ENCODE data around the gene DGCR8.

Gene DGCR8

DNA sequence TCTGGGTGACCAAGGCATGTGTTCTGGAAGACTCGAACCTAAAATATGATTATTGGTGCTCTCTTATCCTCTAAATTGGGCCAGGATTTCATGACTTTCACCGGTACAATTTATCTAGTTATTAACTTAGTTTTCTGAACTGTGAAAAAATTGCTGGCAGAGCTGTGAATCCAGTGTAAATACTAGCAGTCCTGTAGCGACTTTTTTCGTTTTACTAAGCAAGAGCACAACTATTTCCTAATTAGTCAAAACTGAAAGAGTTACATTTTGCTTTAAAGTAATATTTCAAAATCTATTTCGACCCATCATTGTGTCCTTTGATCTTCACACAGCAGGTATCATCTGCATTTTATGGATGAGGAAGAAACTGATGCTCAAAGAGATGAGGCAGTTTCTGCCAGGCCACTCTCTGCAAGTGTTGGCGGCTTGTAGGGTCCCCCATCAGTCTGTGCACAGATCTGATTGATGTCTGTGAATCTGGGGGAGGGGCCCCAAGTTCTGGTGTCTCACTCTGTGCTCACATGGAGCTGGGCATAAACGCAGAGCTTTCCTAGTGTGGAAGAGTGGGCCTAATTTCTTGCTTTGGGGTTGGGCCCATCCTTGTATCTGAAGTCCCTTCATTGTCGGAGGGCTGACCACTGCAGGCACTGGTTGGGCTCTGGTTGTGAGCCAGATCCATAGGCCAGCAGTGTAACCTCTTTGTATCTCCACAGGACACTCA, 38.4 kb downstream of the DGCR8 start:
- ChIA-PET POLR2A (interaction anchor here (1.2 to 5.0 kb wide), 4 partner anchors 8 to 102 kb away, joined by 4 to 51 read pairs (median 14); partner anchors contain the start of genes DGCR8 and ZDHHC8), CTCF (no interaction called here)
- TF ChIP-seq HDGF (IDR thresholded peaks at IDR 0.05; ENCODE audit: borderline replicate concordance) (peak; percentile 61; the same call in 1 of the 2 replicates), LEF1 (IDR thresholded peaks at IDR 0.05; ENCODE audit: borderline replicate concordance) (no peak)
- DNase-seq (ENCODE audit: extremely low spot score) = no peak

DNA sequence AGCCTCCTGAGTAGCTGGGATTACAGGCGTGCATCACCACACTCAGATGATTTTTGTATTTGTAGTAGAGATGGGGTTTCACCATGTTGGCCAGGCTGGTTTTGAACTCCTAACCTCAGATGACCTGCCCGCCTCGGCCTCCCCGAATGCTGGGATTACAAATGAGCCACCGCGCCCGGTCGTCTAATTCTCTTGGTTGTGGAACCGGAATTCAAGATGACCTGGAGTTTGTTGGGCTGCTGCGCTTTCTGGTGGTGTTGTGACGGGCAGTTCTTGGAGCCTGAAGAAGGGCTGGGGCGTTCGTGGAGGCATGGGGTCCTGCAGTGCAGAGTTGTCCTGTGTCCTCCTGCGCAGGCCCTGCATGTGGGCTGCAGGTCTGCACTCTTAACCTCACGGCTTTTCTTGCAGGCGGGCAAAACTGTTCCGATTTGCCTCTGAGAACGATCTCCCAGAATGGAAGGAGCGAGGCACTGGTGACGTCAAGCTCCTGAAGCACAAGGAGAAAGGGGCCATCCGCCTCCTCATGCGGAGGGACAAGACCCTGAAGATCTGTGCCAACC, 41.9 kb downstream of the DGCR8 start:
- no peak for DNase-seq (ENCODE audit: extremely low spot score)
- ChIA-PET CTCF (no interaction called here), POLR2A (no interaction called here)
- no peak for TF ChIP-seq HDGF (IDR thresholded peaks at IDR 0.05; ENCODE audit: borderline replicate concordance)
- no peak for TF ChIP-seq L3MBTL2 (conservative IDR thresholded peaks at IDR 0.05)
- no peak for TF ChIP-seq SUZ12 (IDR thresholded peaks at IDR 0.05)
- no peak for TF ChIP-seq LEF1 (IDR thresholded peaks at IDR 0.05; ENCODE audit: borderline replicate concordance)
- TF ChIP-seq FOXK2 (IDR thresholded peaks at IDR 0.05) = no peak
- no peak for TF ChIP-seq ARNT (IDR thresholded peaks at IDR 0.05)
- TF ChIP-seq SP1 (IDR thresholded peaks at IDR 0.05) = no peak
- TF ChIP-seq NFRKB (IDR thresholded peaks at IDR 0.05) = no peak
- no peak for TF ChIP-seq CTBP1 (IDR thresholded peaks at IDR 0.05; ENCODE audit: borderline replicate concordance)
- TF ChIP-seq BHLHE40 (IDR thresholded peaks at IDR 0.05; ENCODE audit: borderline replicate concordance) = no peak
- TF ChIP-seq ZNF384 (IDR thresholded peaks at IDR 0.05) = no peak
- no peak for TF ChIP-seq ELF4 (IDR thresholded peaks at IDR 0.05)
- TF ChIP-seq FOXM1 (IDR thresholded peaks at IDR 0.05; ENCODE audit: borderline replicate concordance) = no peak

DNA sequence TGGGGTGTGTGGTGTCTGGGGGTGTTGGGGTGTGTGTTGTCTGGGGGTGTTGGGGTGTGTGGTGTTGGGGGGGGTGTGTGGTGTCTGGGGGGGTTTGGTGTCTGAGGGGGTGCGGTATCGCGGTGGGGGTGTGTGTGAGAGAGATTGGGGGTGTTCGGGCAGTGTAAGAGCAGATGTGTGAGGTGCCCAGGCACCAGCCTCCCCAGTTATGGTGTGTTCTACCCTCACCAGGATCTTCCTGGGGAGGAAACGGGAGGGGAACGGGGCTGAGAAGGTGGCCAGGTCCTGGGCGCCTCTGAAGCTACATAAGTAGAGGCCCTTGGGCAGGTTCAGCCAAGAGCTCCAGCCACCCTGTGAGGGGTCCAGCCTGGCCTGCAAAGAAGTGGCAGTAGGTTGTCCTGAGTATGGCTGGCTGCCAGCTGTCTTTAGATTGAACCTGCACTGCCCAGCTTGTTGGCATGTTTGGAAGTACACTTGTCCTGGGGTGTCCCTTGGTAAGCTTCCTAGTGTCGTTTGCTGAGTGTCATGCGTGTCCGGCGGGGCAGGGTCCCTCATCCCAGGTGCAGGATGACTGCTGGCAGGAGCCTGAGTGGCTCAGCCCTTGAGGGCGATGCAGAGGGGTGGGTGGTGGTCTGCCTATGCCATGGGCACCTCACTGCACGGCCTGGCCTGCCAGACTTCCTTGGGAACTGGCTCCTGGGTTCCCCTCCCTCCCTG, 43.5 kb downstream of the DGCR8 start:
- TF ChIP-seq BHLHE40 (IDR thresholded peaks at IDR 0.05; ENCODE audit: borderline replicate concordance) (no peak), NFRKB (IDR thresholded peaks at IDR 0.05) (no peak), ARNT (IDR thresholded peaks at IDR 0.05) (no peak), TARDBP (IDR thresholded peaks at IDR 0.05) (no peak), SUZ12 (IDR thresholded peaks at IDR 0.05) (no peak), ELF4 (IDR thresholded peaks at IDR 0.05) (no peak), ZNF384 (IDR thresholded peaks at IDR 0.05) (no peak), L3MBTL2 (conservative IDR thresholded peaks at IDR 0.05) (no peak), CTBP1 (IDR thresholded peaks at IDR 0.05; ENCODE audit: borderline replicate concordance) (no peak), FOXA1 (IDR thresholded peaks at IDR 0.05) (no peak), HDGF (IDR thresholded peaks at IDR 0.05; ENCODE audit: borderline replicate concordance) (no peak), FOXM1 (IDR thresholded peaks at IDR 0.05; ENCODE audit: borderline replicate concordance) (no peak), FOXK2 (IDR thresholded peaks at IDR 0.05) (no peak), LEF1 (IDR thresholded peaks at IDR 0.05; ENCODE audit: borderline replicate concordance) (no peak), SP1 (IDR thresholded peaks at IDR 0.05) (no peak)
- TF ChIP-seq, protein P1, sequence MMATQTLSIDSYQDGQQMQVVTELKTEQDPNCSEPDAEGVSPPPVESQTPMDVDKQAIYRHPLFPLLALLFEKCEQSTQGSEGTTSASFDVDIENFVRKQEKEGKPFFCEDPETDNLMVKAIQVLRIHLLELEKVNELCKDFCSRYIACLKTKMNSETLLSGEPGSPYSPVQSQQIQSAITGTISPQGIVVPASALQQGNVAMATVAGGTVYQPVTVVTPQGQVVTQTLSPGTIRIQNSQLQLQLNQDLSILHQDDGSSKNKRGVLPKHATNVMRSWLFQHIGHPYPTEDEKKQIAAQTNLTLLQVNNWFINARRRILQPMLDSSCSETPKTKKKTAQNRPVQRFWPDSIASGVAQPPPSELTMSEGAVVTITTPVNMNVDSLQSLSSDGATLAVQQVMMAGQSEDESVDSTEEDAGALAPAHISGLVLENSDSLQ (IDR thresholded peaks at IDR 0.05) = no peak
- no peak for DNase-seq (ENCODE audit: extremely low spot score)
- CTCF ChIA-PET = no interaction called here
- POLR2A ChIA-PET = interaction anchor here (0.8 to 1.0 kb wide), 2 partner anchors 11 to 44 kb away, joined by 3 read pairs; partner anchors contain the start of gene DGCR8

DNA sequence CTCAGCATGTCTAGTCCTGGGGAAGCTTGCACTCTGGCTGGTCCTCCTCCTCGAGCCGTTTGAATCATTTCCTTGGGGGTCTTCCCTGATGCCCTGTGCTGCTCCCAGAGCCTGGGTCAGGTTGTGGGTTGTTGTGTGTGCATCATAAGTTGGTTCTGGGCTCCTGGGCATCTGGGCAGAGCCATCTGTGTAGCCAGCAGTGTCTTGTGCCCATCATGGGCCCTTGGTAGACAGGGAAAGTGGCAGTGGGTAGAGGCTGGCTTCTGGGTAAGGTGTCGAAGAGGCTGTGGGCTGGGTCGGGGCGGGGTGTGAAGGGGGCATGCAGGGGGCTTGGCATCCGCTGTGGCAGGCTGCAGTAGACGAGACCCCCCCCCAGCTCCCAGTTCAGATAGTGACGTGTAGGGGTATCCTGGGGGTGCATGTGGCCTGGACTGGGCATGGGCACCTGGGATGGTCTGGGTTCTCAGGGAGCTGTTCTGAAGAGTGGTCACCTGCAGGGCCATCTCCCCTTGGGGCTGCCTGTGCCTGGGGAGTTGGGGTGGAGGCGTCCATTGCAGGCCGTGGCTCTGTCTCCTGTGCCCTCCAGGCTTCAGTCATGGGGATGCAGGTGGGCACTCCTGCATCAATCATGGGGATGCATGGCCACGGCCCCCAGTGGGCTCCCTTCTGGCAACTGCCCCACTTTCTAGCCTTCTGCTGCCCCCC, 44.2 kb downstream of the DGCR8 start:
- ChIA-PET POLR2A (interaction anchor here (0.8 to 1.0 kb wide), 2 partner anchors 12 to 44 kb away, joined by 3 read pairs; partner anchors contain the start of gene DGCR8), CTCF (no interaction called here)
- TF ChIP-seq FOXK2 (IDR thresholded peaks at IDR 0.05) (no peak), NFRKB (IDR thresholded peaks at IDR 0.05) (no peak), ELF4 (IDR thresholded peaks at IDR 0.05) (no peak), ARNT (IDR thresholded peaks at IDR 0.05) (no peak)
- DNase-seq (ENCODE audit: extremely low spot score) = no peak

DNA sequence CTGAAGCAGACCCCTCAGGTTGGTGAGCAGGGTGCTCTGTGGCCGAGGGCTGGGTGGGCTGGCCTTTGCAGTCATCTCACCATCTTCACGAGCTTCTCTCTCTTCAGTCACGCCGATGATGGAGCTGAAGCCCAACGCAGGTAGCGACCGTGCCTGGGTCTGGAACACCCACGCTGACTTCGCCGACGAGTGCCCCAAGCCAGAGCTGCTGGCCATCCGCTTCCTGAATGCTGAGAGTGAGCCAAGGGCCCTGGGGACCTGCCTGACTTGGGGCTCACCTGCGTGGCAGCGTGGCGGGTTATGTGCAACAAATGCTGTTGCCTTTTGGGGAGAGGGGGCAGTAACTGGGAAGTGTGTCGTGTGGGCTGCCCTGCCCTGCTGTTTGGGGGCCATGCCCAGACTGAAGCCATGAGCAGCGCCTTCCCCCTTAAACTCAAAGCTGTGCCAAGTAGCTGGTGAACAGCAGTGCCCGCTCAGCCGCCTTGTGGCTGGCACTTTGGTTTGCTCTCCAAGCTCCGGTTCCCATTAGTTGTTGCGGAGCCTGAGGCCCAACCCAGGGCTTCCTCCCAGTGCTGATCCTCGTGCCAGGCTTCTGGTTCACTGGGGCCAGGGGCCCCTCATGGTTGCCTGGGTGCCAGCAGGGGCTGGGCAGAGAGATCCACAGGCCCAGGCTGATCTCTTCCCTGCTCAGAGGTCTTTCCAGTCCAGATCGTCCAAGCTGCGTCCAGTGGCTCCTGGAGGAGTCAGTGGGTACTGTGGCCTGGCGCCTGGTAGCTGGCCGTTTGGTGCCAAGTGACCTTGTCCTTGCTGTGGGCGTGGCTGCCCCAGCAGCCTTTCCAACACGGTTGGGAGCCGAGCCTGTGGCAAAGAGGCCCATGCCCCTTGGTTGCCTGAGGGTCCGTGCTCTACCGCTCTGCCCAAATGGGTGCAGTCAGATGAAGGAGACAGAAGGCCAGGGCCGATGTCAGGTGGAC, 45.4 kb downstream of the DGCR8 start:
- ChIA-PET CTCF (no interaction called here), POLR2A (interaction anchor here (1.3 kb wide), 1 partner anchor 8 kb away, joined by 7 read pairs; the partner anchor contains the start of gene TRMT2A)
- TF ChIP-seq SUZ12 (IDR thresholded peaks at IDR 0.05) = no peak
- DNase-seq (ENCODE audit: extremely low spot score) = no peak

DNA sequence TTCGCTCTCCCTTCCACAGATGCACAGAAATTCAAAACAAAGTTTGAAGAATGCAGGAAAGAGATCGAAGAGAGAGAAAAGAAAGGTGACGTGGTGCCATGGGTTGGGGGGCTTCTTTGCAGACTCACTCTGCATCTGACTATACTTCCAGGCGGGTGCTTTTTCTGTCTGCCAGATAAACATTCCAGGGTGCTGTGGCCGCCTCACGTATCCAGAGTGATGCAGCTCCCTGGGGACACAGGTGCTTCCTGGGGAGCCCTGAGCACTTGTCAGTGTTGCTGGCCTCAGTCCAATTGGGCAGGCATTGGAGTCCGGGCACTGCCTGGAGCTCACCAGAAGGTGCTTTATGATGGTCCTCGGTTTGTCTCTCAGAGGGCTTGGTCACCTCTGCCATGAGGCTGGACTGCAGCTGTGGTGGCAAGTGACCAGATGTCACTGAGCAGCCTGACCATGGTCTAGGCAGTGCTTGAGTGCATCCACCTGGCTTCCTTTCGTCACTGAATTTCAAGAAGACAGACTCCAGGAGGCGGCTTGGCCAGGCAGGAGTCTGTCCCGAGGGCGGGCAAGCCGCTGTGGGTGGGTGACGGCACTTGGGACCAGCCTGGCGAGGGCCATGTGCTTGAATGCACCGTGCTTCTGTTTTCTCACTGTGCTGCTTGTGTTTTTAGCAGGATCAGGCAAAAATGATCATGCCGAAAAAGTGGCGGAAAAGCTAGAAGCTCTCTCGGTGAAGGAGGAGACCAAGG, 46.4 kb downstream of the DGCR8 start:
- CTCF ChIA-PET = no interaction called here
- DNase-seq (ENCODE audit: extremely low spot score) = no peak
- POLR2A ChIA-PET = interaction anchor here (1.3 kb wide), 1 partner anchor 9 kb away, joined by 7 read pairs; the partner anchor contains the start of gene TRMT2A
- no peak for TF ChIP-seq LEF1 (IDR thresholded peaks at IDR 0.05; ENCODE audit: borderline replicate concordance)
- TF ChIP-seq, protein P1 (IDR thresholded peaks at IDR 0.05) = no peak
- no peak for TF ChIP-seq CTBP1 (IDR thresholded peaks at IDR 0.05; ENCODE audit: borderline replicate concordance)
- TF ChIP-seq L3MBTL2 (conservative IDR thresholded peaks at IDR 0.05) = no peak
- no peak for TF ChIP-seq SP1 (IDR thresholded peaks at IDR 0.05)
- no peak for TF ChIP-seq FOXK2 (IDR thresholded peaks at IDR 0.05)
- no peak for TF ChIP-seq BHLHE40 (IDR thresholded peaks at IDR 0.05; ENCODE audit: borderline replicate concordance)
- no peak for TF ChIP-seq ZNF384 (IDR thresholded peaks at IDR 0.05)
- TF ChIP-seq NFRKB (IDR thresholded peaks at IDR 0.05) = no peak
- no peak for TF ChIP-seq ARNT (IDR thresholded peaks at IDR 0.05)
- no peak for TF ChIP-seq ELF4 (IDR thresholded peaks at IDR 0.05)
- TF ChIP-seq FOXA1 (IDR thresholded peaks at IDR 0.05) = no peak
- TF ChIP-seq TARDBP (IDR thresholded peaks at IDR 0.05) = no peak
